ENCODE results near the gene MCRIP2.
"Not testable (repeated sequence)": the region's sequence is repeated elsewhere in the genome, so short reads cannot be mapped to it uniquely, and the experiment has no call there.

MCRIP2 gene

GRCh38 chr16:641326-642188 lies at the start of gene MCRIP2:
Gene MCRIP2, plus strand, starts transcription at chr16:641828. Its CDS starts 164 bp downstream, at chr16:641992.
- DNase-seq (ENCODE audit: low read depth): no peak

GRCh38 chr16:591892-592517 lies 49.6 kb upstream of the MCRIP2 start:
- DNase-seq (ENCODE audit: low read depth): no peak

- DNase-seq (ENCODE audit: low read depth): no peak
Measured at GRCh38 chr16:592518-593306, 48.9 kb upstream of the MCRIP2 start.

- no peak for DNase-seq (ENCODE audit: low read depth)
Measured at GRCh38 chr16:593406-593805, 48.2 kb upstream of the MCRIP2 start.

- DNase-seq (ENCODE audit: low read depth): no peak
Measured at GRCh38 chr16:593807-594206, 47.8 kb upstream of the MCRIP2 start.

- DNase-seq (ENCODE audit: low read depth): no peak
Measured at GRCh38 chr16:595094-595528, 46.5 kb upstream of the MCRIP2 start.

GRCh38 chr16:595942-596735 lies 45.5 kb upstream of the MCRIP2 start:
- DNase-seq (ENCODE audit: low read depth): no peak

- no peak for DNase-seq (ENCODE audit: low read depth)
Measured at GRCh38 chr16:596736-597060, 44.9 kb upstream of the MCRIP2 start.

- DNase-seq (ENCODE audit: low read depth): not testable (repeated sequence)
Measured at GRCh38 chr16:597655-598054, 44.0 kb upstream of the MCRIP2 start.

- DNase-seq (ENCODE audit: low read depth): no peak
Measured at GRCh38 chr16:598823-599739, 42.5 kb upstream of the MCRIP2 start.

- DNase-seq (ENCODE audit: low read depth): no peak
Measured at GRCh38 chr16:600781-601180, 40.8 kb upstream of the MCRIP2 start.

GRCh38 chr16:603933-604332 lies 37.7 kb upstream of the MCRIP2 start:
- DNase-seq (ENCODE audit: low read depth): no peak

- DNase-seq (ENCODE audit: low read depth): no peak
Measured at GRCh38 chr16:606656-607307, 34.8 kb upstream of the MCRIP2 start.

- DNase-seq (ENCODE audit: low read depth): no peak
Measured at GRCh38 chr16:608019-608418, 33.6 kb upstream of the MCRIP2 start.

- DNase-seq (ENCODE audit: low read depth): no peak
Measured at GRCh38 chr16:609316-609715, 32.3 kb upstream of the MCRIP2 start.

GRCh38 chr16:609984-610383 lies 31.6 kb upstream of the MCRIP2 start:
- no peak for DNase-seq (ENCODE audit: low read depth)

- no peak for DNase-seq (ENCODE audit: low read depth)
Measured at GRCh38 chr16:610513-611381, 30.9 kb upstream of the MCRIP2 start.

GRCh38 chr16:615122-615521 lies 26.5 kb upstream of the MCRIP2 start:
- DNase-seq (ENCODE audit: low read depth): no peak

Measured in non-pigmented ciliary epithelial cell (primary cell).